Measurements from ENCODE around the gene MYBPH. TPM values are rescaled to one million over a fixed set of nuclear protein-coding genes. Genes with fewer than 3 reads are reported as not detected.

The MYBPH gene
- polyA plus RNA-seq, 3 donors = 0.23 to 0.30 (median 0.28) TPM

DNA sequence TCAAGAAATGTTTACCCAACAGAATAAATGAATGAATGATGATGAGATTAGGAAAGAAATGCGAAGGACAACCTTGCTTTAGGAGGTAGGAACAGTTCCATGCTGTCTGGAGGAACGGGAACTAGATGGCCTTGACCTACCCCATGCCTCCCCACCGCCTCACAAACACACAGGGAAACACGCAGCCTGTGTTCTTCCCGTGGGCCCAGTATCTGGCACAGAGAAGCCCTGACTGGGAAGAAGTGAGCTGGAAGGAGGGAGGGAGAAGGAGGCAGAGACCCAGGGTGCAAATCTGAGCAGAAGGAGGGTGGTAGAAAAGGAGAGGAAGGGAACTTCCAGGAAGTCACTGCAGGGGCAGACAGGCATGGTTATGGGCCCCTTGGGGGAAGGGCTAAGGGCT is 51.6 kb downstream of the MYBPH start:
- DNase-seq (ENCODE audit: extremely low read depth in 1 of 11, low read depth in 9 of 11, low spot score in 4 of 11) = no peak

DNA sequence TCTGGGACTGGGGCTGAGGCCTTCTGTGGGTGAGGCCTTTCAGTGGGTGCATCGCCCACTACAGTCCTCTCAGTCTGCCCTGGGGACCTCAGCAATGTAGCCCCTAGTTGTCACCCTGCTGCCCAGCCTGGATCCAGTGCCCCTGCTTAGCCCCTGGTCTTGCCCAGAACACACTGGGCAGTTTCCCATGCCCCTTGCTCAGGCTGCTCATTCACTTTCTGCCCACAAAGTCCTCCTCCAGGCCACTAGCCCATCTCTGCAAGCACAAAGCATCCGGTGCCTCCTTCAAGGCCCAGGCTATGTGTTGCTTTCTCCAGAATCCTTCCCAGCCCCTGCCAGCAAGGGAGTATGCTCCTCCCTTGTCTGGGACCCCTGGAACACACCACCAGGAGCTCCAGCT is 53.5 kb downstream of the MYBPH start:
- no peak for DNase-seq (ENCODE audit: extremely low read depth in 1 of 11, low read depth in 9 of 11, low spot score in 4 of 11)

DNA sequence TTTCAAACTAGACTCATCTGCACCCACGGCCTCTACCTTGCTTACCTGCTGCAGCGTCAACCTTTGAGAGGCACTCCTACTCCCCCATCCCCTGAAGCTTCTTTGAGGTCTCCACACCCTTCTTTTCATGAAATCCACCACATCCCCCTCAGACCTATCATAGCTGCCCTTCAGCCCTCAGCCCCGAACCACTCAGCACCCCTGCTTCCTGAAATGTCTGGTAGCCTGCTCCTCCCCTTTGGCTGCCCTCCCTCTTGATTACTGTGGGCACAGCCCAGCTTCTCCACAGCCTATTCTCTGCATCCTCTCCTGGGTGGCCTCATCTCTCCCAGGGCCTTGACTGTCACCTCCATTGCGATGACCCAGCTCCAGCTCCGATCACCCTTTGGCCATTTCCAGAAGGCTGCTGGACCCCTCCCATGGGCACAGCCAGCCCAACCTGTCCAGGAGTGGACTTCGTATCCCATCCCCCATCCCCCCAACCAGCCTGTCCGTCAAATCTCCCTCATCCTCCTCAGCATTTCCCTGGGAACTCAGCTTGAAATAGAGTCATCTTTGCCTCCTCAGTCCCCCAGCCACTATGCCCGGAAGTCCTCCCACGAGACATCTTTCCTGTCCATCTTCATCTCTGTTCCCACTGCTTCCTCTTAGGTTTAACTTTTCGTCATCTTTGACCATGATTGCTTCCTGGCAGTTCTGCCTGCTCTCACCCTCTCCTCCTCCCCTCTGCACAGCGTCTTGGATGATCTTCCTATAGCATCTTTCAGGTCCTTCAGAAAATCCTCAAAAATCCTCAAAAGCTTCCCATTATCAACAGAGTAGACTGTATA is 54.2 kb downstream of the MYBPH start:
- DNase-seq (ENCODE audit: extremely low read depth in 1 of 11, low read depth in 9 of 11, low spot score in 4 of 11) = no peak

DNA sequence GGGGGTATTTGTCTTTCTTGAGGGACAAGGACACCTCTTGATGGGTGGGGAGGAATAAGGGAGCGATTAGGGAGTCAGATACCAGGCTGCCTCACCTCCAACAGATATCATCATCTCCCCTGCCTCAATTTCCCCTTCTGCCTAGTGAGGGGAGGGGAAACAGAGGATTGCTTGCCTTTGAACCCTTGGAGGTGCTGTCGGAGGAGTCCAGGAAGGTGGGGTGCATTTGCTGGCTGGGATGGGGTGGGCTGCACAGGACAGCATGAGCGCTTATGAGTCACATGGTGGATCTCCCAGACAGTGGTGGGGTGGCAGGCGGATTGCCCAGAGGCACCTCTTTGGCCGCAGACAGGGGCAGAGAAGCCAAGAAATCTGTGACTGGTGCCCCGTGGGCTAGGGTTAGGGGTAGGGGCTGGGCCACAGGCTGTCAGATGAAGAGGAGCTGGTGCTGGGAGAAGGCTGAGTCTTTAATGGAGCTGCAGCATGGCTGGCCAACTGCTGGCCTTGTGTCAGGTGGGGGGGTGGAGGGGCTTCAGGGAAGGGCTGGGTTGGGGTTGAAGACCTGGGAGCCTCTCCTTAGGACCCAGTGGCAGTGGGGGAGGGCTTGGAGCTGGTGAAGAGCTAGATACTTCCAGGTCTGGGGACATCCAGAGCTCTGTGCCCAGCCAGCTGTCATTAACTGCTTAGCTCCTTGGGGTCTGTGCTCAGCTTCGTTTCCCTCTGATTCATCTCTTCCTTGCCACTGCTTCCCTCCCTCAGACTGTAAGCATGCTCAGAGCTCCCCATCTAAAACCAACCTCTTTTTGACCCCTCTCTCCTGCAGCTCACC is 55.1 kb downstream of the MYBPH start:
- no peak for DNase-seq (ENCODE audit: extremely low read depth in 1 of 11, low read depth in 9 of 11, low spot score in 4 of 11)

Other genes starting within 250 kb of the MYBPH start
- gene KLHL12, start 248.6 kb downstream of the MYBPH start, polyA plus RNA-seq (ENCODE audit: insufficient read length in 3 of 3) = 10 to 100 TPM; 37.9 to 47.0 (median 38.3) TPM
- 10 to 100 TPM; 73.8 to 76.9 (median 75.1) TPM for gene ADIPOR1, start 217.5 kb downstream of the MYBPH start, polyA plus RNA-seq (ENCODE audit: insufficient read length in 3 of 3)
- 10 to 100 TPM; 45.6 to 47.7 (median 47.2) TPM for gene CYB5R1, start 208.6 kb downstream of the MYBPH start, polyA plus RNA-seq (ENCODE audit: insufficient read length in 3 of 3)
- 10 to 100 TPM; 74.8 to 81.9 (median 75.7) TPM for gene TMEM183A, start 168.5 kb downstream of the MYBPH start, polyA plus RNA-seq (ENCODE audit: insufficient read length in 3 of 3)
- gene PPFIA4, start 149.3 kb downstream of the MYBPH start, polyA plus RNA-seq (ENCODE audit: insufficient read length in 3 of 3) = 10 to 100 TPM in 1 of 3 donors, 1 to 10 TPM in 2; 7.4 to 14.9 (median 8.5) TPM
- gene MYOG, start 89.8 kb downstream of the MYBPH start, polyA plus RNA-seq (ENCODE audit: insufficient read length in 3 of 3) = under 1 TPM in 2 of 3 donors, not detected in 1; 0.20 to 0.30 TPM
- gene ADORA1, start 48.1 kb downstream of the MYBPH start, polyA plus RNA-seq (ENCODE audit: insufficient read length in 3 of 3) = 1 to 10 TPM; 4.9 to 6.3 (median 6.0) TPM
- gene CHI3L1, start 10.9 kb upstream of the MYBPH start, polyA plus RNA-seq (ENCODE audit: insufficient read length in 3 of 3) = 10 to 100 TPM in 1 of 3 donors, 1 to 10 TPM in 2; 6.7 to 12.4 (median 9.0) TPM
- under 1 TPM; 0.24 to 0.45 (median 0.41) TPM for gene CHIT1, start 53.8 kb upstream of the MYBPH start, polyA plus RNA-seq (ENCODE audit: insufficient read length in 3 of 3)
- gene BTG2, start 129.7 kb upstream of the MYBPH start, polyA plus RNA-seq (ENCODE audit: insufficient read length in 3 of 3) = 100 to 1,000 TPM in 2 of 3 donors, 10 to 100 TPM in 1; 88.7 to 152 (median 116) TPM
- 10 to 100 TPM; 40.0 to 49.9 (median 42.4) TPM for gene FMOD, start 175.3 kb upstream of the MYBPH start, polyA plus RNA-seq (ENCODE audit: insufficient read length in 3 of 3)